VCaP (cell line): ENCODE results near the gene GPX5.

Experiments used
- H3K27ac ChIP-seq: fragments of 450-650 bp; 2 replicates; pipeline ENCODE4 v1.5.1; 2017
- CTCF ChIP-seq: fragments of 450-650 bp; conservative IDR thresholded peaks from 2 replicates; pipeline ENCODE4 v1.5.1; 2017; ENCODE audit warnings: mild to moderate bottlenecking, moderate library complexity

Gene GPX5

GRCh38 chr6:28523241-28523622, 2.4 kb upstream of the GPX5 start:
- H3K27ac ChIP-seq, result peak overlapping the region; percentile 19; the same call in 1 of the 2 replicates
- TF ChIP-seq CTCF, result no peak

GRCh38 chr6:28530777-28531176, 5.1 kb downstream of the GPX5 start:
- TF ChIP-seq CTCF, result no peak
- H3K27ac ChIP-seq, result peak overlapping the region; percentile 55

GRCh38 chr6:28531479-28532128, 5.9 kb downstream of the GPX5 start:
- TF ChIP-seq CTCF, result 0 out of 2 replicates have a peak, but pooled peaks have one; percentile 6
- peak overlapping the region; percentile 55 for H3K27ac ChIP-seq

- TF ChIP-seq CTCF, result no peak
- H3K27ac ChIP-seq, result no peak overlapping the region
Measured at GRCh38 chr6:28534306-28534705, 8.6 kb downstream of the GPX5 start.

GRCh38 chr6:28534875-28535274, 9.2 kb downstream of the GPX5 start:
- no peak for TF ChIP-seq CTCF
- H3K27ac ChIP-seq, result no peak overlapping the region

- TF ChIP-seq CTCF, result no peak
- H3K27ac ChIP-seq, result no peak overlapping the region
Measured at GRCh38 chr6:28537065-28537464, 11.4 kb downstream of the GPX5 start.

GRCh38 chr6:28537509-28538140, 11.9 kb downstream of the GPX5 start:
- no peak for TF ChIP-seq CTCF
- H3K27ac ChIP-seq, result 0 out of 2 replicates have a peak overlapping the region, but pooled peaks have one; percentile 3
